KOPT-K1 (cell line): ENCODE measurements around the gene DDA1.

Source experiments
- H3K27ac ChIP-seq: fragments of 200-600 bp; sonication (generic); 2 replicates; pipeline ENCODE4 v1.5.1; 2016; ENCODE audit warnings: antibody characterized with exemption, mild to moderate bottlenecking, low read depth, low read length; ENCODE audit not compliant: poor library complexity, severe bottlenecking
- H3K36me3 ChIP-seq: fragments of 200-600 bp; sonication (generic); 2 replicates; pipeline ENCODE4 v1.5.1; 2017; ENCODE audit warnings: antibody characterized with exemption, mild to moderate bottlenecking, low read length, moderate library complexity; ENCODE audit not compliant: insufficient read depth
- H3K9me3 ChIP-seq: fragments of 200-600 bp; sonication (generic); 2 replicates; pipeline ENCODE4 v1.5.1; 2017; ENCODE audit warnings: antibody characterized with exemption, low read length, mild to moderate bottlenecking; ENCODE audit not compliant: insufficient read depth, poor library complexity, severe bottlenecking

The DDA1 gene

GRCh38 chr19:17314007-17314593 is 4.7 kb downstream of the DDA1 start:
- Histone ChIP-seq H3K9me3 (no peaks in the 10 kb centered on the region), H3K36me3 (peaks cover 63% of the 10 kb centered on the region), H3K27ac (no peak overlapping the region)

GRCh38 chr19:17318966-17319365 is 9.6 kb downstream of the DDA1 start:
- H3K36me3 ChIP-seq: peaks cover 75% of the 10 kb centered on the region

GRCh38 chr19:17319473-17320238 is 10.3 kb downstream of the DDA1 start:
- H3K27ac ChIP-seq: no peak overlapping the region
- H3K36me3 ChIP-seq: peaks cover 68% of the 10 kb centered on the region
- H3K9me3 ChIP-seq: no peaks in the 10 kb centered on the region

More at GRCh38 chr19:17318966-17319365, 9.6 kb downstream of the DDA1 start:
- H3K9me3 ChIP-seq: no peaks in the 10 kb centered on the region
- H3K27ac ChIP-seq: no peak overlapping the region

- Histone ChIP-seq H3K36me3 (peaks cover 60% of the 10 kb centered on the region), H3K9me3 (no peaks in the 10 kb centered on the region), H3K27ac (no peak overlapping the region)
Measured at GRCh38 chr19:17320435-17320834, 11.1 kb downstream of the DDA1 start.

- no peak overlapping the region for H3K27ac ChIP-seq
- peaks cover 51% of the 10 kb centered on the region for H3K36me3 ChIP-seq
- H3K9me3 ChIP-seq: no peaks in the 10 kb centered on the region
Measured at GRCh38 chr19:17321655-17322489, 12.5 kb downstream of the DDA1 start.

GRCh38 chr19:17322854-17323253 is 13.5 kb downstream of the DDA1 start:
- no peak overlapping the region for H3K27ac ChIP-seq
- peaks cover 49% of the 10 kb centered on the region for H3K36me3 ChIP-seq
- H3K9me3 ChIP-seq: no peaks in the 10 kb centered on the region

GRCh38 chr19:17323300-17323963 is 14.1 kb downstream of the DDA1 start:
- H3K36me3 ChIP-seq: peaks cover 45% of the 10 kb centered on the region
- no peaks in the 10 kb centered on the region for H3K9me3 ChIP-seq
- H3K27ac ChIP-seq: no peak overlapping the region

- H3K9me3 ChIP-seq: no peaks in the 10 kb centered on the region
- no peak overlapping the region for H3K27ac ChIP-seq
- peaks cover 40% of the 10 kb centered on the region for H3K36me3 ChIP-seq
Measured at GRCh38 chr19:17323964-17324332, 14.6 kb downstream of the DDA1 start.

GRCh38 chr19:17324357-17325114 is 15.2 kb downstream of the DDA1 start:
- H3K36me3 ChIP-seq: peaks cover 34% of the 10 kb centered on the region
- H3K9me3 ChIP-seq: no peaks in the 10 kb centered on the region
- H3K27ac ChIP-seq: no peak overlapping the region

- Histone ChIP-seq H3K36me3 (peaks cover 28% of the 10 kb centered on the region), H3K9me3 (no peaks in the 10 kb centered on the region), H3K27ac (no peak overlapping the region)
Measured at GRCh38 chr19:17325133-17325532, 15.8 kb downstream of the DDA1 start.

- peaks cover 19% of the 10 kb centered on the region for H3K36me3 ChIP-seq
- H3K9me3 ChIP-seq: no peaks in the 10 kb centered on the region
- H3K27ac ChIP-seq: no peak overlapping the region
Measured at GRCh38 chr19:17325881-17326594, 16.7 kb downstream of the DDA1 start.

GRCh38 chr19:17326595-17326966 is 17.2 kb downstream of the DDA1 start:
- Histone ChIP-seq H3K36me3 (peaks cover 14% of the 10 kb centered on the region), H3K27ac (no peak overlapping the region), H3K9me3 (no peaks in the 10 kb centered on the region)

- H3K9me3 ChIP-seq: no peaks in the 10 kb centered on the region
- peaks cover 8% of the 10 kb centered on the region for H3K36me3 ChIP-seq
- no peak overlapping the region for H3K27ac ChIP-seq
Measured at GRCh38 chr19:17327068-17327653, 17.8 kb downstream of the DDA1 start.
